ENCODE measurements around the gene MYPOP.

Gene MYPOP

GRCh38 chr19:45860359-45861259 is 41.8 kb downstream of the MYPOP start:
- H3K4me2 ChIP-seq (ENCODE audit: low read length), result peak overlapping the region; percentile 83
- no peaks in the 10 kb centered on the region for H3K9me3 ChIP-seq (ENCODE audit: insufficient read depth, low read length)
- peaks cover 24% of the 10 kb centered on the region for H3K4me1 ChIP-seq (ENCODE audit: low read length)
- peak overlapping the region; percentile 90; the same call in 1 of the 2 replicates for H3K4me3 ChIP-seq (ENCODE audit: low read length)
- no peak overlapping the region for H3K27ac ChIP-seq (ENCODE audit: low read length)
- H3K36me3 ChIP-seq (replicated peaks; ENCODE audit: low read depth, low read length), result peaks cover 22% of the 10 kb centered on the region
- H4K20me1 ChIP-seq (ENCODE audit: insufficient read depth, low read length), result peaks cover 12% of the 10 kb centered on the region; the same call in 1 of the 2 replicates
- H2AFZ ChIP-seq (ENCODE audit: low read depth, low read length), result no peak overlapping the region
- TF ChIP-seq, protein P1, sequence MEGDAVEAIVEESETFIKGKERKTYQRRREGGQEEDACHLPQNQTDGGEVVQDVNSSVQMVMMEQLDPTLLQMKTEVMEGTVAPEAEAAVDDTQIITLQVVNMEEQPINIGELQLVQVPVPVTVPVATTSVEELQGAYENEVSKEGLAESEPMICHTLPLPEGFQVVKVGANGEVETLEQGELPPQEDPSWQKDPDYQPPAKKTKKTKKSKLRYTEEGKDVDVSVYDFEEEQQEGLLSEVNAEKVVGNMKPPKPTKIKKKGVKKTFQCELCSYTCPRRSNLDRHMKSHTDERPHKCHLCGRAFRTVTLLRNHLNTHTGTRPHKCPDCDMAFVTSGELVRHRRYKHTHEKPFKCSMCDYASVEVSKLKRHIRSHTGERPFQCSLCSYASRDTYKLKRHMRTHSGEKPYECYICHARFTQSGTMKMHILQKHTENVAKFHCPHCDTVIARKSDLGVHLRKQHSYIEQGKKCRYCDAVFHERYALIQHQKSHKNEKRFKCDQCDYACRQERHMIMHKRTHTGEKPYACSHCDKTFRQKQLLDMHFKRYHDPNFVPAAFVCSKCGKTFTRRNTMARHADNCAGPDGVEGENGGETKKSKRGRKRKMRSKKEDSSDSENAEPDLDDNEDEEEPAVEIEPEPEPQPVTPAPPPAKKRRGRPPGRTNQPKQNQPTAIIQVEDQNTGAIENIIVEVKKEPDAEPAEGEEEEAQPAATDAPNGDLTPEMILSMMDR (IDR thresholded peaks at IDR 0.05; ENCODE audit: low read depth, low read length), result no peak
- no peak for TF ChIP-seq EZH2phosphoT487 (IDR thresholded peaks at IDR 0.05; ENCODE audit: low read depth)
- H3K9ac ChIP-seq (ENCODE audit: low read length), result 0 out of 2 replicates have a peak overlapping the region, but pooled peaks have one; percentile 28
- peaks cover 66% of the 10 kb centered on the region for H3K79me2 ChIP-seq (ENCODE audit: low read length)
- no peaks in the 10 kb centered on the region for H3K27me3 ChIP-seq (ENCODE audit: low read depth, low read length)

DNA sequence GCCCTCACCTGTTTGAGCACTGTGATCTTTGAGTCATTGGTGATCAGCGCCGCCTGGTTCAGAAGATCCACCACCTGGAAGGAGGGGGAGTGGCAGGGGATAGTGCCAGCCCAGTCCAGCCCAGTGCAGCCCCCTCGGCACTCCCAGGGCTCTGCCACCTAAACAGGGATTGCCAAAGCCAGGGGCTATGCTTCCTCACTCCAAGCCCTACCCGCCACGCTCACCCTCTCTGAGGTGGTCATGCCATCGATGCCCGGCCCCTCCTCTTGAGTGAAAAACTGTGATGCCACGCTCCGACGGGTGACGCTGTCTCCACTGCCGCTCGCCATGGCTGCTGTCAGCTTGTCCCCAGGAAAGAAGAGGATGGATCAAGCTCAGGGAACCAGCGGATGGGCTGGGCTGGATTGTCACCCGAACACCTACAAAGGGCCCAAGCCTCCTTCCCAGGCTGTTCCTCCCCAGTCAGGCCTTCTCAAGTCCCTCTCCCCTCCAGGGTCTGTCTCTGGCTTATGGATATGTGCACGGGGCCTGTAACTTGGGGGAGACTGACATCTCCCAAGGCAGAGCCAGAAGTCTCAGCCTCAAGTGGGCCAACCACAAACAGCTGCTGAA is 48.1 kb downstream of the MYPOP start:
- H3K79me2 ChIP-seq (ENCODE audit: low read length), result peaks cover 43% of the 10 kb centered on the region
- TF ChIP-seq, protein P1 (IDR thresholded peaks at IDR 0.05; ENCODE audit: low read depth, low read length), result no peak
- no peak for TF ChIP-seq EZH2phosphoT487 (IDR thresholded peaks at IDR 0.05; ENCODE audit: low read depth)
- H2AFZ ChIP-seq (ENCODE audit: low read depth, low read length), result no peak overlapping the region
- H3K36me3 ChIP-seq (replicated peaks; ENCODE audit: low read depth, low read length), result peaks cover 56% of the 10 kb centered on the region
- no peaks in the 10 kb centered on the region for H3K4me1 ChIP-seq (ENCODE audit: low read length)
- H4K20me1 ChIP-seq (ENCODE audit: insufficient read depth, low read length), result peaks cover 12% of the 10 kb centered on the region; the same call in 1 of the 2 replicates
- H3K9me3 ChIP-seq (ENCODE audit: insufficient read depth, low read length), result no peaks in the 10 kb centered on the region
- H3K27ac ChIP-seq (ENCODE audit: low read length), result no peak overlapping the region
- no peak overlapping the region for H3K9ac ChIP-seq (ENCODE audit: low read length)
- no peak overlapping the region for H3K4me2 ChIP-seq (ENCODE audit: low read length)
- H3K4me3 ChIP-seq (ENCODE audit: low read length), result no peak overlapping the region
- no peaks in the 10 kb centered on the region for H3K27me3 ChIP-seq (ENCODE audit: low read depth, low read length)

- Histone ChIP-seq H4K20me1 (ENCODE audit: insufficient read depth, low read length) (peaks cover 12% of the 10 kb centered on the region; the same call in 1 of the 2 replicates), H3K9me3 (ENCODE audit: insufficient read depth, low read length) (no peaks in the 10 kb centered on the region), H3K4me2 (ENCODE audit: low read length) (no peak overlapping the region), H3K79me2 (ENCODE audit: low read length) (peaks cover 31% of the 10 kb centered on the region), H2AFZ (ENCODE audit: low read depth, low read length) (no peak overlapping the region), H3K4me1 (ENCODE audit: low read length) (no peaks in the 10 kb centered on the region), H3K27me3 (ENCODE audit: low read depth, low read length) (no peaks in the 10 kb centered on the region), H3K4me3 (ENCODE audit: low read length) (no peak overlapping the region), H3K27ac (ENCODE audit: low read length) (no peak overlapping the region), H3K36me3 (replicated peaks; ENCODE audit: low read depth, low read length) (peaks cover 59% of the 10 kb centered on the region), H3K9ac (ENCODE audit: low read length) (no peak overlapping the region)
- TF ChIP-seq EZH2phosphoT487 (IDR thresholded peaks at IDR 0.05; ENCODE audit: low read depth), result no peak
- TF ChIP-seq, protein P1 (IDR thresholded peaks at IDR 0.05; ENCODE audit: low read depth, low read length), result no peak
These were observed 49.4 kb downstream of the MYPOP start for GRCh38 chr19:45852983-45853382.

GRCh38 chr19:45852145-45852750 is 50.2 kb downstream of the MYPOP start:
- Histone ChIP-seq H3K4me1 (ENCODE audit: low read length) (no peaks in the 10 kb centered on the region), H2AFZ (ENCODE audit: low read depth, low read length) (no peak overlapping the region), H3K27ac (ENCODE audit: low read length) (no peak overlapping the region), H3K9me3 (ENCODE audit: insufficient read depth, low read length) (no peaks in the 10 kb centered on the region), H3K27me3 (ENCODE audit: low read depth, low read length) (no peaks in the 10 kb centered on the region), H3K36me3 (replicated peaks; ENCODE audit: low read depth, low read length) (peaks cover 66% of the 10 kb centered on the region), H4K20me1 (ENCODE audit: insufficient read depth, low read length) (peaks cover 12% of the 10 kb centered on the region; the same call in 1 of the 2 replicates), H3K9ac (ENCODE audit: low read length) (no peak overlapping the region), H3K4me2 (ENCODE audit: low read length) (no peak overlapping the region), H3K79me2 (ENCODE audit: low read length) (peaks cover 27% of the 10 kb centered on the region), H3K4me3 (ENCODE audit: low read length) (no peak overlapping the region)
- TF ChIP-seq EZH2phosphoT487 (IDR thresholded peaks at IDR 0.05; ENCODE audit: low read depth), result no peak
- TF ChIP-seq, protein P1 (IDR thresholded peaks at IDR 0.05; ENCODE audit: low read depth, low read length), result no peak

Measured in OCI-LY3 (cell line).